Liver (tissue), 9 donors: ENCODE results near the gene CEP162. TPM values are rescaled to one million over a fixed set of nuclear protein-coding genes. Genes with fewer than 3 reads are reported as not detected.

ENCODE experiments used
- DNase-seq: peaks from one replicate; pipeline ENCODE4 v3.0.0-alpha.2; 2017; ENCODE audit warnings: low spot score
- H3K27ac ChIP-seq, 2 donors: one replicate each; pipeline ENCODE4 v1.7.0; 2013; ENCODE audit warnings: inconsistent platforms in 2 of 2, low read length in 2 of 2, control low read depth in 1 of 2, low read depth in 1 of 2, mild to moderate bottlenecking in 1 of 2
- H3K27me3 ChIP-seq, 4 donors: one replicate each; pipeline versions ENCODE4 v1.6.1 to v1.7.0; 2013; ENCODE audit warnings: low read length in 3 of 4, inconsistent platforms in 1 of 4, mild to moderate bottlenecking in 1 of 4, moderate library complexity in 1 of 4; ENCODE audit not compliant: control insufficient read depth in 4 of 4, insufficient read depth in 4 of 4
- H3K36me3 ChIP-seq, 4 donors: one replicate each; pipeline versions ENCODE4 v1.6.1 to v1.7.0; 2013; ENCODE audit warnings: low read length in 3 of 4, mild to moderate bottlenecking in 3 of 4, low read depth in 1 of 4, moderate library complexity in 1 of 4; ENCODE audit not compliant: control insufficient read depth in 4 of 4, insufficient read depth in 3 of 4
- H3K4me1 ChIP-seq, 4 donors: one replicate each; pipeline versions ENCODE4 v1.6.1 to v1.7.0; 2013; ENCODE audit warnings: low read length in 3 of 4, mild to moderate bottlenecking in 3 of 4, moderate library complexity in 1 of 4; ENCODE audit not compliant: control insufficient read depth in 4 of 4, insufficient read depth in 4 of 4
- H3K4me3 ChIP-seq, 3 donors: one replicate each; pipeline versions ENCODE4 v1.6.1 to v1.7.0; 2013; ENCODE audit warnings: low read length in 3 of 3, control low read depth in 1 of 3, low read depth in 1 of 3, mild to moderate bottlenecking in 1 of 3
- H3K9ac ChIP-seq, 2 donors: one replicate each; pipeline ENCODE4 v1.7.0; 2013; ENCODE audit warnings: low read length in 2 of 2, mild to moderate bottlenecking in 2 of 2, moderate library complexity in 2 of 2, control low read depth in 1 of 2, low read depth in 1 of 2
- H3K9me3 ChIP-seq, 4 donors: one replicate each; pipeline versions ENCODE4 v1.6.1 to v1.7.0; 2013; ENCODE audit warnings: low read length in 3 of 4; ENCODE audit not compliant: control insufficient read depth in 4 of 4
- EGR1 ChIP-seq, 2 donors: IDR thresholded peaks; 2 replicates each; pipeline ENCODE4 v1.6.1; 2016 to 2018; ENCODE audit warnings: antibody characterized with exemption in 2 of 2, low read depth in 2 of 2
- FOXA1 ChIP-seq: IDR thresholded peaks from 2 replicates; pipeline ENCODE4 v1.6.1; 2016; ENCODE audit warnings: antibody characterized with exemption
- FOXA2 ChIP-seq: IDR thresholded peaks from 2 replicates; pipeline ENCODE4 v1.6.1; 2016; ENCODE audit warnings: antibody characterized with exemption
- GABPA ChIP-seq, 2 donors: IDR thresholded peaks in 1 of 2; conservative IDR thresholded peaks in 1 of 2; 2 replicates each; pipeline ENCODE4 v1.6.1; 2016; ENCODE audit warnings: antibody characterized with exemption in 2 of 2, mild to moderate bottlenecking in 1 of 2, moderate library complexity in 1 of 2
- HNF4A ChIP-seq, 2 donors: conservative IDR thresholded peaks; 2 replicates each; pipeline ENCODE4 v1.6.1; 2016; ENCODE audit warnings: antibody characterized with exemption in 2 of 2, mild to moderate bottlenecking in 2 of 2
- HNF4G ChIP-seq: IDR thresholded peaks from 2 replicates; pipeline ENCODE4 v1.6.1; 2016; ENCODE audit warnings: antibody characterized with exemption
- JUND ChIP-seq, 2 donors: IDR thresholded peaks; 2 replicates each; pipeline ENCODE4 v1.6.1; 2016; ENCODE audit warnings: antibody characterized with exemption in 2 of 2
- NR2F2 ChIP-seq: IDR thresholded peaks from 2 replicates; pipeline ENCODE4 v1.6.1; 2016; ENCODE audit warnings: antibody characterized with exemption
- RAD21 ChIP-seq, 2 donors: IDR thresholded peaks; 2 replicates each; pipeline ENCODE4 v1.6.1; 2016; ENCODE audit warnings: antibody characterized with exemption in 2 of 2, mild to moderate bottlenecking in 2 of 2
- RXRA ChIP-seq, 2 donors: IDR thresholded peaks; 2 replicates each; pipeline ENCODE4 v1.6.1; 2017 to 2018; ENCODE audit warnings: antibody characterized with exemption in 2 of 2, mild to moderate bottlenecking in 1 of 2
- SP1 ChIP-seq: IDR thresholded peaks from 2 replicates; pipeline ENCODE4 v1.6.1; 2018; ENCODE audit warnings: antibody characterized with exemption, mild to moderate bottlenecking
- TAF1 ChIP-seq: conservative IDR thresholded peaks from 2 replicates; pipeline ENCODE4 v1.6.1; 2016; ENCODE audit warnings: antibody characterized with exemption, mild to moderate bottlenecking
- WGBS: extraction: QIAGEN DNeasy Blood & Tissue Kit; methylation state at CpG from one replicate; pipeline ENCODE4 v1.1.7; 2013; 5-methylcytosine and 5-hydroxymethylcytosine counted together
- polyA plus RNA-seq, 2 donors: library from polyadenylated mRNA; stranded (reverse) in 1 of 2; unstranded in 1 of 2; fragments of 200-250 nt in 1 of 2; fragments of >200 nt in 1 of 2; fragmentation: Nextera tagmentation in 1 of 2; extraction: Ambion mirVana in 1 of 2; gene quantifications; one replicate each; pipeline versions ENCODE4 v1.2.1 to v1.2.3, GENCODE V29; 2013 to 2015
- total RNA-seq, 2 donors: library from RNA; depleted of rRNA; stranded (reverse); fragments of >200 nt; gene quantifications; one replicate each; pipeline ENCODE4 v1.2.3, GENCODE V29; 2014
- TF ChIP-seq, protein P1 (sequence below): IDR thresholded peaks from 2 replicates; pipeline ENCODE4 v1.6.1; 2016; ENCODE audit warnings: antibody characterized with exemption
- TF ChIP-seq, protein P2 (sequence below): IDR thresholded peaks from 2 replicates; pipeline ENCODE4 v1.6.1; 2016; ENCODE audit warnings: antibody characterized with exemption
- TF ChIP-seq, protein P3 (sequence below): fragments of 150-350 bp; IDR thresholded peaks from 2 replicates; pipeline ENCODE4 v1.5.1; 2017; ENCODE audit warnings: improper control_type of control experiment, low read depth, low read length; ENCODE audit not compliant: missing input control
- TF ChIP-seq, protein P4 (sequence below): IDR thresholded peaks from 2 replicates; pipeline ENCODE4 v1.6.1; 2016; ENCODE audit warnings: antibody characterized with exemption, mild to moderate bottlenecking
- TF ChIP-seq, protein P5 (sequence below): IDR thresholded peaks from 2 replicates; pipeline ENCODE4 v1.6.1; 2016; ENCODE audit warnings: antibody characterized with exemption
- donor health status: healthy.
- donor health status: healthy.
- donor health status: healthy.
- donor health status: healthy.
- donor health status: healthy.

The CEP162 gene
- total and polyA plus RNA-seq, 4 donors = 0.87 to 4.4 (median 2.6) TPM

DNA sequence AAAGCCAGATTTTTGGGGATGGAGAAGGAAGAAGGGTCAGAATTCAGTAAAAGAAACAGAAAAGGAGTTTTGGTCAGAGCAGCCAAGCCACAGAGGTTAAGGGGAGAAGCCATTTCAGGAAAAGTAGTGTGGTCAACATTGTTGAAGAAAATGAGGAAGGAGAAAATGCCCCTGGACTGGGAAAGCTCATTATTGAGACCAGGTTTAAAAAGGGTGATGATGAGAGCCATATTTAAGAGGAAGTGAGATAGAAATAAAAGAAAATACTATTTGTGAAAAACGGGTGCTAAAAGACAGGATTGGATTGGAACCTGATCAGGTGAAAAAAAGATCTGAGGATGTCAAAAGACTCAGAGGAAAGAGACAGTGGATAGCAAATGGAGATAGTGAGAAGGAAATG is 75.8 kb downstream of the CEP162 start:
- Histone ChIP-seq H3K9ac (no peak overlapping the region), H3K9me3 (no peaks in the 10 kb centered on the region), H3K36me3 (peaks cover 0 to 8% (median 3%) of the 10 kb centered on the region in 4 donors), H3K27me3 (no peaks in the 10 kb centered on the region), H3K4me1 (no peaks in the 10 kb centered on the region), H3K4me3 (no peak overlapping the region), H3K27ac (no peak overlapping the region)
- DNase-seq = no peak
- WGBS = 80% methylated on average over 1 of the region's 1 CpG
- TF ChIP-seq, protein P1, sequence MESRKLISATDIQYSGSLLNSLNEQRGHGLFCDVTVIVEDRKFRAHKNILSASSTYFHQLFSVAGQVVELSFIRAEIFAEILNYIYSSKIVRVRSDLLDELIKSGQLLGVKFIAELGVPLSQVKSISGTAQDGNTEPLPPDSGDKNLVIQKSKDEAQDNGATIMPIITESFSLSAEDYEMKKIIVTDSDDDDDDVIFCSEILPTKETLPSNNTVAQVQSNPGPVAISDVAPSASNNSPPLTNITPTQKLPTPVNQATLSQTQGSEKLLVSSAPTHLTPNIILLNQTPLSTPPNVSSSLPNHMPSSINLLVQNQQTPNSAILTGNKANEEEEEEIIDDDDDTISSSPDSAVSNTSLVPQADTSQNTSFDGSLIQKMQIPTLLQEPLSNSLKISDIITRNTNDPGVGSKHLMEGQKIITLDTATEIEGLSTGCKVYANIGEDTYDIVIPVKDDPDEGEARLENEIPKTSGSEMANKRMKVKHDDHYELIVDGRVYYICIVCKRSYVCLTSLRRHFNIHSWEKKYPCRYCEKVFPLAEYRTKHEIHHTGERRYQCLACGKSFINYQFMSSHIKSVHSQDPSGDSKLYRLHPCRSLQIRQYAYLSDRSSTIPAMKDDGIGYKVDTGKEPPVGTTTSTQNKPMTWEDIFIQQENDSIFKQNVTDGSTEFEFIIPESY = no peak
- TF ChIP-seq NR2F2 (no peak), FOXA1 (no peak), EGR1 (IDR thresholded peaks at IDR 0.05; ENCODE audit: low read depth in 2 of 2) (no peak), SP1 (no peak), HNF4G (no peak), FOXA2 (no peak), RXRA (IDR thresholded peaks at IDR 0.05) (no peak), HNF4A (conservative IDR thresholded peaks at IDR 0.05) (no peak), RAD21 (IDR thresholded peaks at IDR 0.05) (no peak)
- TF ChIP-seq, protein P2, sequence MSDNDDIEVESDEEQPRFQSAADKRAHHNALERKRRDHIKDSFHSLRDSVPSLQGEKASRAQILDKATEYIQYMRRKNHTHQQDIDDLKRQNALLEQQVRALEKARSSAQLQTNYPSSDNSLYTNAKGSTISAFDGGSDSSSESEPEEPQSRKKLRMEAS = no peak
- TF ChIP-seq, protein P3, sequence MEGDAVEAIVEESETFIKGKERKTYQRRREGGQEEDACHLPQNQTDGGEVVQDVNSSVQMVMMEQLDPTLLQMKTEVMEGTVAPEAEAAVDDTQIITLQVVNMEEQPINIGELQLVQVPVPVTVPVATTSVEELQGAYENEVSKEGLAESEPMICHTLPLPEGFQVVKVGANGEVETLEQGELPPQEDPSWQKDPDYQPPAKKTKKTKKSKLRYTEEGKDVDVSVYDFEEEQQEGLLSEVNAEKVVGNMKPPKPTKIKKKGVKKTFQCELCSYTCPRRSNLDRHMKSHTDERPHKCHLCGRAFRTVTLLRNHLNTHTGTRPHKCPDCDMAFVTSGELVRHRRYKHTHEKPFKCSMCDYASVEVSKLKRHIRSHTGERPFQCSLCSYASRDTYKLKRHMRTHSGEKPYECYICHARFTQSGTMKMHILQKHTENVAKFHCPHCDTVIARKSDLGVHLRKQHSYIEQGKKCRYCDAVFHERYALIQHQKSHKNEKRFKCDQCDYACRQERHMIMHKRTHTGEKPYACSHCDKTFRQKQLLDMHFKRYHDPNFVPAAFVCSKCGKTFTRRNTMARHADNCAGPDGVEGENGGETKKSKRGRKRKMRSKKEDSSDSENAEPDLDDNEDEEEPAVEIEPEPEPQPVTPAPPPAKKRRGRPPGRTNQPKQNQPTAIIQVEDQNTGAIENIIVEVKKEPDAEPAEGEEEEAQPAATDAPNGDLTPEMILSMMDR = no peak
- TF ChIP-seq, protein P4, sequence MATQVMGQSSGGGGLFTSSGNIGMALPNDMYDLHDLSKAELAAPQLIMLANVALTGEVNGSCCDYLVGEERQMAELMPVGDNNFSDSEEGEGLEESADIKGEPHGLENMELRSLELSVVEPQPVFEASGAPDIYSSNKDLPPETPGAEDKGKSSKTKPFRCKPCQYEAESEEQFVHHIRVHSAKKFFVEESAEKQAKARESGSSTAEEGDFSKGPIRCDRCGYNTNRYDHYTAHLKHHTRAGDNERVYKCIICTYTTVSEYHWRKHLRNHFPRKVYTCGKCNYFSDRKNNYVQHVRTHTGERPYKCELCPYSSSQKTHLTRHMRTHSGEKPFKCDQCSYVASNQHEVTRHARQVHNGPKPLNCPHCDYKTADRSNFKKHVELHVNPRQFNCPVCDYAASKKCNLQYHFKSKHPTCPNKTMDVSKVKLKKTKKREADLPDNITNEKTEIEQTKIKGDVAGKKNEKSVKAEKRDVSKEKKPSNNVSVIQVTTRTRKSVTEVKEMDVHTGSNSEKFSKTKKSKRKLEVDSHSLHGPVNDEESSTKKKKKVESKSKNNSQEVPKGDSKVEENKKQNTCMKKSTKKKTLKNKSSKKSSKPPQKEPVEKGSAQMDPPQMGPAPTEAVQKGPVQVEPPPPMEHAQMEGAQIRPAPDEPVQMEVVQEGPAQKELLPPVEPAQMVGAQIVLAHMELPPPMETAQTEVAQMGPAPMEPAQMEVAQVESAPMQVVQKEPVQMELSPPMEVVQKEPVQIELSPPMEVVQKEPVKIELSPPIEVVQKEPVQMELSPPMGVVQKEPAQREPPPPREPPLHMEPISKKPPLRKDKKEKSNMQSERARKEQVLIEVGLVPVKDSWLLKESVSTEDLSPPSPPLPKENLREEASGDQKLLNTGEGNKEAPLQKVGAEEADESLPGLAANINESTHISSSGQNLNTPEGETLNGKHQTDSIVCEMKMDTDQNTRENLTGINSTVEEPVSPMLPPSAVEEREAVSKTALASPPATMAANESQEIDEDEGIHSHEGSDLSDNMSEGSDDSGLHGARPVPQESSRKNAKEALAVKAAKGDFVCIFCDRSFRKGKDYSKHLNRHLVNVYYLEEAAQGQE = no peak
- TF ChIP-seq, protein P5, sequence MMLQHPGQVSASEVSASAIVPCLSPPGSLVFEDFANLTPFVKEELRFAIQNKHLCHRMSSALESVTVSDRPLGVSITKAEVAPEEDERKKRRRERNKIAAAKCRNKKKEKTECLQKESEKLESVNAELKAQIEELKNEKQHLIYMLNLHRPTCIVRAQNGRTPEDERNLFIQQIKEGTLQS = no peak

DNA sequence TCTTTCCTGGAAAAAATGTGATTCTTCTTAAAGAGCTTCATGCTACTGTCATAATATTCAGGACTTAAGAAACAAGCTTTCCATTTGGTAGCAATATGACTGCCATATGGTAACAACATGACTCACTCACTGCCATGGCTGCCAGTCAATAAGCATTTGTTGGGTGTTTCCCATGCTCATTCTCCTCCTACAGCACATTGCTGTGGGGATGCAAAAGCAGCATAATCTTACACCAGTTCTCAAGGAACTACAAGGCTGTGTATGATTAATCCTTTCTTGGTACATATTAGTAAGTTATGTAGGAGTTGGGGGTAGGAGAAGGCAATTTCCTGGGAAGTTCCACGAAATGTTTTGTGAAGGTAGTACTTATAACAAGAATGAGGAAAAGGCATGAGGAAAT is 76.7 kb downstream of the CEP162 start:
- Histone ChIP-seq H3K9me3 (no peaks in the 10 kb centered on the region), H3K36me3 (peaks cover 0 to 8% (median 3%) of the 10 kb centered on the region in 4 donors), H3K4me1 (no peaks in the 10 kb centered on the region), H3K4me3 (no peak overlapping the region), H3K27me3 (no peaks in the 10 kb centered on the region), H3K9ac (no peak overlapping the region), H3K27ac (no peak overlapping the region)
- TF ChIP-seq JUND (IDR thresholded peaks at IDR 0.05) (no peak), TAF1 (no peak), NR2F2 (no peak), GABPA (IDR thresholded peaks at IDR 0.05 in 1 of 2, conservative IDR thresholded peaks at IDR 0.05 in 1 of 2) (no peak), FOXA2 (no peak), HNF4A (conservative IDR thresholded peaks at IDR 0.05) (no peak), HNF4G (no peak), FOXA1 (no peak), RAD21 (IDR thresholded peaks at IDR 0.05) (no peak), RXRA (IDR thresholded peaks at IDR 0.05) (no peak)
- TF ChIP-seq, protein P1 = no peak
- TF ChIP-seq, protein P5 = no peak
- TF ChIP-seq, protein P2 = no peak
- 96% methylated on average over 1 of the region's 1 CpG for WGBS
- DNase-seq = no peak
